GM12891 (cell line): ENCODE results near the gene ZNF618.

ENCODE experiments used
- POLR2A ChIP-seq: IDR thresholded peaks from 2 replicates; pipeline ENCODE4 v1.6.1; 2011; ENCODE audit warnings: low read depth, low read length, control low read depth
- POLR2AphosphoS5 ChIP-seq: IDR thresholded peaks from 2 replicates; pipeline ENCODE4 v1.6.1; 2011; ENCODE audit warnings: low read depth, low read length, control low read depth
- POU2F2 ChIP-seq: IDR thresholded peaks from 2 replicates; pipeline ENCODE4 v1.6.1; 2011; ENCODE audit warnings: low read depth, mild to moderate bottlenecking, control low read depth, low read length, moderate library complexity
- SPI1 ChIP-seq: IDR thresholded peaks from 2 replicates; pipeline ENCODE4 v1.6.1; 2011; ENCODE audit warnings: low read depth, low read length, control low read depth
- TAF1 ChIP-seq: IDR thresholded peaks from 2 replicates; pipeline ENCODE4 v1.6.1; 2011; ENCODE audit warnings: low read depth, low read length, control low read depth

- TF ChIP-seq POLR2A (no peak), TAF1 (no peak), SPI1 (no peak), POLR2AphosphoS5 (no peak), POU2F2 (no peak)
Observed at GRCh38 chr9:114078021-114078780, 202.1 kb downstream of the ZNF618 start, which contains the start of gene AMBP.
